OCI-LY7 (cell line): Measurements from ENCODE around the gene MESD.

ENCODE experiments used
- EZH2phosphoT487 ChIP-seq: fragments of 200-600 bp; sonication (generic); IDR thresholded peaks from 2 replicates; pipeline ENCODE4 v1.6.1; 2018; ENCODE audit warnings: low read depth, borderline replicate concordance, mild to moderate bottlenecking, mixed run types, antibody characterized with exemption, low read length, moderate library complexity, mixed read lengths
- TF ChIP-seq, protein P1 (sequence below): fragments of 200-600 bp; sonication (generic); conservative IDR thresholded peaks from 2 replicates; pipeline ENCODE4 v1.5.1; 2014; ENCODE audit warnings: mild to moderate bottlenecking, antibody characterized with exemption, low read length, moderate library complexity, mixed read lengths

DNA sequence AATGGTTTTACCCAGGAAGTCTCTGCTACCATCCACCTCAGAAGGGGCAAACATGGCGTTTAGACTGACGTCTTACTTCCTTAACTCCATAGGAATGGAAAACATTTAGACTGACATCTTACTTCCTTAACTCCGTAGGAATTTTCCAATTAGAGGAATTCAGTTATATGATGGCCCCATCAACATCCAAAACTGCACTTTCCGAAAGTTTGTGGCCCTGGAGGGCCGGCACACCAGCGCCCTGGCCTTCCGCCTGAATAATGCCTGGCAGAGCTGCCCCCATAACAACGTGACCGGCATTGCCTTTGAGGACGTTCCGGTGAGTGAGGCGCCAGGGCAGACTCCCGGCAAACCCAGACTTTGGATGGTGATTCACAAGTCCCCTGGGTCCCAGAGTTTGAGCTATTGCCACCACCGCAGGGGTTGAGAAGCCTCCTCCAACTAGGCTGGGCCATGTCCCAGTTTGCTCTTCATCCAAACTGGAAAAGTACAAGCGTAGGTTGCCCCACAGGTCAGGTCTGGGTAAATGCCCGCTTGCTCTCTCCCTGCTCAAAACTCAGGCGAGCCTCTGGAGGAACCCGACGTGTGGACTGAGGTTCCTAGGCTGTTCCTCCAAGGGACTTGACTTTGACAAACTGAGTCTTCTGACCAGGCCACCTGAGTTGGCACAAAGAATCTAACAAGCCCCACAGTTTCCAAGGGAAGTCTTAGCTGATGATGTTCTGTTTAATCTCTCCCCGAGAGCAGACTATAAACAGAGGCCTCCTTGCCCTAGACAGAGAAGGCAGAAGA, 57.7 kb downstream of the MESD start:
- TF ChIP-seq, protein P1, sequence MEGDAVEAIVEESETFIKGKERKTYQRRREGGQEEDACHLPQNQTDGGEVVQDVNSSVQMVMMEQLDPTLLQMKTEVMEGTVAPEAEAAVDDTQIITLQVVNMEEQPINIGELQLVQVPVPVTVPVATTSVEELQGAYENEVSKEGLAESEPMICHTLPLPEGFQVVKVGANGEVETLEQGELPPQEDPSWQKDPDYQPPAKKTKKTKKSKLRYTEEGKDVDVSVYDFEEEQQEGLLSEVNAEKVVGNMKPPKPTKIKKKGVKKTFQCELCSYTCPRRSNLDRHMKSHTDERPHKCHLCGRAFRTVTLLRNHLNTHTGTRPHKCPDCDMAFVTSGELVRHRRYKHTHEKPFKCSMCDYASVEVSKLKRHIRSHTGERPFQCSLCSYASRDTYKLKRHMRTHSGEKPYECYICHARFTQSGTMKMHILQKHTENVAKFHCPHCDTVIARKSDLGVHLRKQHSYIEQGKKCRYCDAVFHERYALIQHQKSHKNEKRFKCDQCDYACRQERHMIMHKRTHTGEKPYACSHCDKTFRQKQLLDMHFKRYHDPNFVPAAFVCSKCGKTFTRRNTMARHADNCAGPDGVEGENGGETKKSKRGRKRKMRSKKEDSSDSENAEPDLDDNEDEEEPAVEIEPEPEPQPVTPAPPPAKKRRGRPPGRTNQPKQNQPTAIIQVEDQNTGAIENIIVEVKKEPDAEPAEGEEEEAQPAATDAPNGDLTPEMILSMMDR: no peak
- TF ChIP-seq EZH2phosphoT487: no peak
